H1 (cell line): ENCODE results near the gene TNIK. TPM values are rescaled to one million over a fixed set of nuclear protein-coding genes. Genes with fewer than 3 reads are reported as not detected.

Experiments used
- CTCF ChIA-PET: fragments of 300-600 bp; sonication (Branson Sonifier 250); formaldehyde crosslinking; loops from one replicate; lab custom pipeline; 2021; ENCODE audit not compliant: partially characterized antibody; lab: Charles Lee
- POLR2A ChIA-PET: fragments of 300-600 bp; sonication (Branson Sonifier 250); formaldehyde crosslinking; loops from one replicate; lab custom pipeline; 2021; ENCODE audit warnings: inconsistent platforms; ENCODE audit not compliant: partially characterized antibody; lab: Charles Lee
- DNase-seq, 2 experiments: peaks; one replicate each; pipeline versions ENCODE4 v3.0.0 to v3.0.0-alpha.2; 2010 to 2022; ENCODE audit warnings: low spot score in 2 of 2, low read depth in 1 of 2, mixed read lengths in 1 of 2
- FAIRE-seq: peaks from 2 replicates; lab custom pipeline; 2011; peaks lifted over from hg19 to GRCh38; lab: Jason Lieb, UNC
- H2AFZ ChIP-seq: 2 replicates; pipeline ENCODE4 v1.8.1; 2012; ENCODE audit warnings: low read length, inconsistent platforms
- H2AK5ac ChIP-seq: 2 replicates; pipeline ENCODE4 v1.6.1; 2013; ENCODE audit warnings: low read depth, low read length
- H2BK120ac ChIP-seq: replicated peaks from 2 replicates; pipeline ENCODE3; 2013; ENCODE audit warnings: low read depth, low read length, inconsistent platforms
- H2BK12ac ChIP-seq: 2 replicates; pipeline ENCODE4 v1.6.1; 2013; ENCODE audit warnings: low read depth, low read length
- H2BK15ac ChIP-seq: 2 replicates; pipeline ENCODE4 v1.6.1; 2013; ENCODE audit warnings: low read length
- H2BK20ac ChIP-seq: 2 replicates; pipeline ENCODE4 v1.6.1; 2013; ENCODE audit warnings: low read length
- H2BK5ac ChIP-seq: 2 replicates; pipeline ENCODE4 v1.6.1; 2013; ENCODE audit warnings: low read depth, low read length
- H3K14ac ChIP-seq: 2 replicates; pipeline ENCODE4 v1.6.1; 2013; ENCODE audit warnings: inconsistent platforms; ENCODE audit not compliant: insufficient read length
- H3K18ac ChIP-seq: 2 replicates; pipeline ENCODE4 v1.6.1; 2013; ENCODE audit warnings: low read length; ENCODE audit errors: extremely low read depth
- H3K23ac ChIP-seq: 2 replicates; pipeline ENCODE4 v1.6.1; 2013; ENCODE audit warnings: inconsistent platforms; ENCODE audit not compliant: insufficient read length
- H3K23me2 ChIP-seq: 2 replicates; pipeline ENCODE4 v1.6.1; 2013; ENCODE audit warnings: low read depth, low read length
- H3K27ac ChIP-seq: 2 replicates; pipeline ENCODE4 v1.6.1; 2011; ENCODE audit warnings: low read depth, low read length, inconsistent platforms
- H3K27me3 ChIP-seq, 4 experiments: replicated peaks in 1 of 4; 1 replicate in 1 of 4; 2 replicates in 3 of 4; pipeline versions ENCODE4 v1.6.1 to v1.8.1; 2011 to 2013; ENCODE audit warnings: low read length in 3 of 4, mild to moderate bottlenecking in 3 of 4, inconsistent platforms in 2 of 4, mixed read lengths in 2 of 4, moderate library complexity in 1 of 4; ENCODE audit not compliant: control insufficient read depth in 3 of 4, insufficient read depth in 3 of 4; ENCODE audit errors: extremely low read depth in 1 of 4
- H3K36me3 ChIP-seq, 4 experiments: 2 replicates each; pipeline versions ENCODE4 v1.6.1 to v1.8.1; 2011 to 2013; ENCODE audit warnings: mild to moderate bottlenecking in 4 of 4, low read length in 3 of 4, moderate library complexity in 2 of 4, control low read depth in 1 of 4, inconsistent platforms in 1 of 4; ENCODE audit not compliant: insufficient read depth in 4 of 4, control insufficient read depth in 2 of 4
- H3K4ac ChIP-seq: replicated peaks from 2 replicates; pipeline ENCODE3; 2013; ENCODE audit warnings: low read length, low read depth, mixed read lengths, inconsistent platforms; ENCODE audit not compliant: insufficient read length
- H3K4me1 ChIP-seq, 4 experiments: replicated peaks in 1 of 4; 1 replicate in 1 of 4; 2 replicates in 3 of 4; pipeline versions ENCODE4 v1.6.1 to v1.8.1; 2011 to 2013; ENCODE audit warnings: low read length in 3 of 4, inconsistent platforms in 2 of 4, mixed read lengths in 1 of 4; ENCODE audit not compliant: insufficient read depth in 4 of 4, control insufficient read depth in 3 of 4
- H3K4me2 ChIP-seq, 2 experiments: 2 replicates each; pipeline versions ENCODE4 v1.6.1 to v1.8.1; 2011 to 2013; ENCODE audit warnings: low read depth in 2 of 2, low read length in 2 of 2, control low read depth in 1 of 2, inconsistent platforms in 1 of 2, mild to moderate bottlenecking in 1 of 2; ENCODE audit not compliant: insufficient read depth in 1 of 2
- H3K4me3 ChIP-seq, 4 experiments: fragments of 200-600, 300-600 bp in 1 of 4; sonication (generic), shearing (Covaris generic), sonication (Bioruptor Twin) in 1 of 4; 2 replicates each; pipeline versions ENCODE4 v1.5.1 to v1.8.1; 2011 to 2016; ENCODE audit warnings: low read length in 4 of 4, low read depth in 3 of 4, control low read depth in 2 of 4, inconsistent platforms in 2 of 4, mild to moderate bottlenecking in 2 of 4, mixed read lengths in 1 of 4, moderate library complexity in 1 of 4; ENCODE audit not compliant: insufficient read depth in 2 of 4; ENCODE audit errors: extremely low read depth in 1 of 4
- H3K56ac ChIP-seq: replicated peaks from 2 replicates; pipeline ENCODE3; 2013; ENCODE audit warnings: low read depth, mild to moderate bottlenecking, mixed read lengths, low read length, inconsistent platforms; ENCODE audit not compliant: insufficient read length
- H3K79me1 ChIP-seq: 2 replicates; pipeline ENCODE4 v1.6.1; 2013; ENCODE audit warnings: low read depth, low read length, control low read depth
- H3K79me2 ChIP-seq, 2 experiments: 2 replicates each; pipeline versions ENCODE4 v1.6.1 to v1.8.1; 2012 to 2013; ENCODE audit warnings: low read length in 2 of 2, mild to moderate bottlenecking in 2 of 2, inconsistent platforms in 1 of 2; ENCODE audit not compliant: insufficient read depth in 2 of 2, control insufficient read depth in 1 of 2
- H3K9ac ChIP-seq, 4 experiments: replicated peaks in 1 of 4; 1 replicate in 1 of 4; 2 replicates in 3 of 4; pipeline versions ENCODE4 v1.6.1 to v1.8.1; 2011 to 2013; ENCODE audit warnings: low read depth in 3 of 4, low read length in 3 of 4, control low read depth in 2 of 4, mild to moderate bottlenecking in 2 of 4, moderate library complexity in 2 of 4, inconsistent platforms in 1 of 4; ENCODE audit errors: extremely low read depth in 1 of 4
- H3K9me3 ChIP-seq, 2 experiments: 2 replicates each; pipeline versions ENCODE4 v1.6.1 to v1.8.1; 2012 to 2013; ENCODE audit warnings: mild to moderate bottlenecking in 2 of 2, moderate library complexity in 2 of 2, control low read depth in 1 of 2, inconsistent platforms in 1 of 2, low read depth in 1 of 2, low read length in 1 of 2, mixed read lengths in 1 of 2; ENCODE audit not compliant: insufficient read depth in 2 of 2
- H4K20me1 ChIP-seq, 2 experiments: replicated peaks in 1 of 2; 2 replicates each; pipeline versions ENCODE3 to v1.8.1; 2011 to 2013; ENCODE audit warnings: inconsistent platforms in 2 of 2, low read length in 2 of 2, mild to moderate bottlenecking in 1 of 2; ENCODE audit not compliant: insufficient read depth in 2 of 2, control insufficient read depth in 1 of 2
- H4K5ac ChIP-seq: 2 replicates; pipeline ENCODE4 v1.6.1; 2013; ENCODE audit warnings: low read length, low read depth, mixed read lengths, inconsistent platforms; ENCODE audit not compliant: insufficient read length
- H4K8ac ChIP-seq: 2 replicates; pipeline ENCODE4 v1.8.0; 2013; ENCODE audit warnings: mild to moderate bottlenecking, moderate library complexity, low read length, inconsistent platforms; ENCODE audit not compliant: insufficient read depth; ENCODE audit errors: extremely low read depth
- H4K91ac ChIP-seq: replicated peaks from 2 replicates; pipeline ENCODE3; 2013; ENCODE audit warnings: low read length, mixed read lengths, inconsistent platforms; ENCODE audit not compliant: insufficient read length
- BCL11A ChIP-seq, 2 experiments: IDR thresholded peaks; one replicate each; pipeline ENCODE4 v1.6.1; 2011; ENCODE audit warnings: low read depth in 2 of 2, low read length in 2 of 2, mild to moderate bottlenecking in 2 of 2
- CTBP2 ChIP-seq: IDR thresholded peaks from 2 replicates; pipeline ENCODE4 v1.7.0; 2011; ENCODE audit warnings: borderline replicate concordance, mild to moderate bottlenecking, moderate library complexity, mixed read lengths, low read length; ENCODE audit not compliant: insufficient read depth, insufficient read length
- RNF2 ChIP-seq: fragments of 200-900, 300-1000 bp; sonication (generic); IDR thresholded peaks from 2 replicates; pipeline ENCODE4 v1.7.1; 2016; ENCODE audit warnings: borderline replicate concordance, low read depth, mild to moderate bottlenecking, antibody characterized with exemption, low read length; ENCODE audit not compliant: poor library complexity, severe bottlenecking; ENCODE audit errors: missing control alignments
- SP2 ChIP-seq: IDR thresholded peaks from 2 replicates; pipeline ENCODE4 v1.6.1; 2012; ENCODE audit warnings: mild to moderate bottlenecking, low read length, inconsistent platforms
- polyA plus RNA-seq, 7 experiments: library from polyadenylated mRNA; depleted of rRNA in 3 of 7; stranded (reverse) in 5 of 7; unstranded in 2 of 7; fragments of >200 nt in 5 of 7; fragments of 200-250 nt in 2 of 7; gene quantifications; 1 replicate in 5 of 7; 2 replicates in 1 of 7; 4 replicates in 1 of 7; pipeline versions ENCODE4 v1.2.1 to v1.2.3, GENCODE V29; 2011 to 2013; ENCODE audit warnings: missing spikeins in 2 of 7, mixed read lengths in 2 of 7
- total RNA-seq: library from RNA; stranded (reverse); fragmentation: NEBNext Ultra II Directional; extraction: Animal tissue kit (Norgen Biotek cat#: 25700); gene quantifications from 2 replicates; pipeline ENCODE4 v1.2.1, GENCODE V29; 2021

The TNIK gene
- total and polyA plus RNA-seq, 2 of the 8 experiments (the other 6 are each of a cell fraction or from before 2014, with no cell fraction given): 7.4 to 42.0 TPM

DNA sequence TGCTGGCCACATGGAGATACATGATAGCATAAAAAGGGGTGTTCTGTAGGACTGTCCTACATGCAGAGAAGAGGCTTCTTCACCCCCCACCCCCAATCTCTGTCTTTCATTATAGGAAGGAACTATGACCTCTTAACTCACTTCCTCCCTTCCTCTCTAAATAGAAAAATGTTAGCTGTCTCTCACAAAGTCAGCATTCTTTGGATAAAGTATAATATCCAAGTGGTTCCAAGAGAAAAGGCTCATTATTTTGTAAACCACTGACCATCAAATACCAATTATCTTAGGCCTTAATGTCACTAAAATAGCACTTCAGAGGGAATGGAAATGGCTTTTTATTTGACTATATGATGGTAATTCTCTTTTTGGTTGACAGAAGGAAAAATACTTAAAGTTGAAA is 338.4 kb downstream of the TNIK start:
- Histone ChIP-seq H3K14ac (no peak overlapping the region), H3K23me2 (no peaks in the 10 kb centered on the region), H4K91ac (no peak overlapping the region), H3K27ac (no peak overlapping the region), H3K4me1 (peaks cover 0 to 5% (median 3%) of the 10 kb centered on the region in 4 experiments; a peak in 4 of 7 replicates), H3K4ac (no peak overlapping the region), H2AK5ac (no peak overlapping the region)
- DNase-seq (no peak), FAIRE-seq (no peak)
- TF ChIP-seq SP2 (no peak), RNF2 (no peak), CTBP2 (no peak), BCL11A (IDR thresholded peaks at IDR 0.05; ENCODE audit: low read depth in 2 of 2, low read length in 2 of 2) (no peak)
- TF ChIP-seq, all 59 proteins: peak for 0
- H2AFZ ChIP-seq: no peak overlapping the region
- no peaks in the 10 kb centered on the region for H3K79me2 ChIP-seq
- no peak overlapping the region for H2BK5ac ChIP-seq
- H2BK15ac ChIP-seq: no peak overlapping the region
- ChIA-PET CTCF (interaction anchor here (1.1 to 1.5 kb wide), 3 partner anchors 8 to 651 kb away, joined by 5 to 7 read pairs (median 6); no protein-coding TSS in a partner anchor), POLR2A (no interaction called here)
- no peak overlapping the region for H4K5ac ChIP-seq
- H3K36me3 ChIP-seq: peaks cover 0 to 5% (median 2%) of the 10 kb centered on the region in 4 experiments; a peak in 4 of 8 replicates
- H3K18ac ChIP-seq: no peak overlapping the region
- no peak overlapping the region for H3K4me2 ChIP-seq
- H2BK120ac ChIP-seq: no peak overlapping the region
- H2BK12ac ChIP-seq: no peak overlapping the region
- no peak overlapping the region for H3K56ac ChIP-seq
- no peak overlapping the region for H3K23ac ChIP-seq
- H2BK20ac ChIP-seq: no peak overlapping the region
- no peak overlapping the region for H3K9ac ChIP-seq
- H3K4me3 ChIP-seq: no peak overlapping the region
- H4K8ac ChIP-seq: no peak overlapping the region
- H3K9me3 ChIP-seq: no peaks in the 10 kb centered on the region
- H3K79me1 ChIP-seq: no peaks in the 10 kb centered on the region
- no peaks in the 10 kb centered on the region for H4K20me1 ChIP-seq
- H3K27me3 ChIP-seq: no peaks in the 10 kb centered on the region
